CD4-positive, alpha-beta T cell (primary cell): ENCODE data around the gene INPPL1. TPM values are rescaled to one million over a fixed set of nuclear protein-coding genes. Genes with fewer than 3 reads are reported as not detected.

Experiments used
- ATAC-seq: fragments of 200-7000 bp; cut with Tn5 transposase; one replicate; pipeline ENCODE4 v1.10.0; 2022; ENCODE audit warnings: mild to moderate bottlenecking; ENCODE audit not compliant: poor library complexity
- CTCF ChIA-PET: fragments of 350-600 bp; sonication (Branson Sonifier 250); formaldehyde crosslinking; loops from one replicate; lab custom pipeline; 2021; ENCODE audit warnings: antibody characterized with exemption, inconsistent platforms; lab: Charles Lee
- POLR2A ChIA-PET: fragments of 350-600 bp; sonication (Branson Sonifier 250); formaldehyde crosslinking; loops from one replicate; lab custom pipeline; 2021; ENCODE audit warnings: antibody characterized with exemption, inconsistent platforms; lab: Charles Lee
- DNase-seq, 14 experiments: peaks; one replicate each; pipeline ENCODE4 v3.0.0-alpha.2; 2013 to 2020; ENCODE audit warnings: mixed read lengths in 2 of 14
- H3K27ac ChIP-seq, 2 donors: one replicate each; pipeline versions ENCODE4 v1.5.1 to v1.7.0; 2013; ENCODE audit warnings: low read length in 2 of 2, low read depth in 1 of 2, mild to moderate bottlenecking in 1 of 2
- H3K27me3 ChIP-seq, 2 experiments: 1 replicate in 1 of 2; 2 replicates in 1 of 2; pipeline versions ENCODE4 v1.6.1 to v1.7.0; 2013; ENCODE audit warnings: low read length in 2 of 2, control low read depth in 1 of 2, mild to moderate bottlenecking in 1 of 2, moderate library complexity in 1 of 2; ENCODE audit not compliant: insufficient read depth in 2 of 2, control insufficient read depth in 1 of 2
- H3K36me3 ChIP-seq: one replicate; pipeline ENCODE4 v1.6.1; 2013; ENCODE audit warnings: low read length, control low read depth; ENCODE audit not compliant: insufficient read depth
- H3K4me1 ChIP-seq: one replicate; pipeline ENCODE4 v1.6.1; 2013; ENCODE audit warnings: low read length, control low read depth; ENCODE audit not compliant: insufficient read depth
- H3K4me3 ChIP-seq: one replicate; pipeline ENCODE4 v1.5.1; 2013; ENCODE audit warnings: mild to moderate bottlenecking, low read length, moderate library complexity
- H3K9me3 ChIP-seq, 2 experiments: 1 replicate in 1 of 2; 2 replicates in 1 of 2; pipeline versions ENCODE4 v1.6.1 to v1.7.0; 2013; ENCODE audit warnings: low read length in 2 of 2, mild to moderate bottlenecking in 2 of 2, control low read depth in 1 of 2, moderate library complexity in 1 of 2; ENCODE audit not compliant: control insufficient read depth in 1 of 2, insufficient read depth in 1 of 2
- H3K27ac Mint-ChIP-seq: one replicate; pipeline ENCODE4 v1.8.0; 2020; ENCODE audit warnings: mixed read lengths
- H3K27me3 Mint-ChIP-seq: one replicate; pipeline ENCODE4 v1.8.0; 2021; ENCODE audit warnings: mixed read lengths
- H3K36me3 Mint-ChIP-seq: one replicate; pipeline ENCODE4 v1.8.0; 2021; ENCODE audit warnings: low read depth, mixed read lengths
- H3K4me1 Mint-ChIP-seq: one replicate; pipeline ENCODE4 v1.8.0; 2021; ENCODE audit warnings: low read depth, mixed read lengths
- H3K4me3 Mint-ChIP-seq: one replicate; pipeline ENCODE4 v1.8.0; 2020; ENCODE audit warnings: mild to moderate bottlenecking, mixed read lengths
- H3K9me3 Mint-ChIP-seq: one replicate; pipeline ENCODE4 v1.8.0; 2020; ENCODE audit warnings: mixed read lengths
- intact Hi-C, 2 experiments: fragments of 100-400 bp; cut with DNase I in 1 of 2; cut with micrococcal nuclease in 1 of 2; formaldehyde crosslinking; loops; one replicate each; pipeline versions ENCODE4 v1.15.1 to v1.9.0; 2023 to 2025; cut with DNase I, micrococcal nuclease
- total RNA-seq, 174 experiments: library from RNA in 2 of 174; stranded (reverse) in 2 of 174; gene quantifications; one replicate each; pipeline ENCODE4 v1.2.3 and lab custom pipeline; 2021 to 2026
- TF ChIP-seq, protein P1 (sequence below): fragments of 200-600 bp; IDR thresholded peaks from one replicate; pipeline ENCODE4 v1.8.0; 2022; ENCODE audit warnings: antibody characterized with exemption, mild to moderate bottlenecking

The INPPL1 gene
- total RNA-seq, 2 experiments from 2014 or later, result 124 to 128 TPM

DNA sequence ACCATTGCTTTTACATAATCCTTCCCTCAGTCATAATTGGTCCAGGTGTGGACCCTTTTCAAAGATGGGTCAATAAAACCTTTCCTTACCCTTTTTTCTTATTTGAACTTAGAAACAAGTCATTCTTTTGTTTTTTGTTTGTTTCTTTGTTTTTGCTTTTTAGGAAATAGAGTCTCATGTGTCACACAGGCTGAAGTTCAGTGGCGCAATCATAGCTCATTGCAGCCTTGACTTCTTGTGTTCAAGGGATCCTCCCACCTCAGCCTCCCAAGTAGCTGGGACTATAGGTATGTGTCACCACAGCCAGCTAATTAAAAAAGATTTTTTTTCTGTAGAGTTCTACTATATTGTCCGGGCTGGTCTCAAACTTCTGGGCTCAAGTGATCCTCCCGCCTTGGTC lies 28.8 kb downstream of the INPPL1 start:
- H3K4me3 Mint-ChIP-seq, result no peak overlapping the region
- CTCF ChIA-PET, result no interaction called here
- H3K9me3 Mint-ChIP-seq, result no peaks in the 10 kb centered on the region
- peaks cover 5 to 10% of the 10 kb centered on the region in 2 experiments for H3K27me3 ChIP-seq
- H3K4me1 ChIP-seq, result no peaks in the 10 kb centered on the region
- DNase-seq (no peak), ATAC-seq (no peak)
- no peak overlapping the region for H3K27ac Mint-ChIP-seq
- peaks cover 0 to 3% of the 10 kb centered on the region in 2 experiments for H3K9me3 ChIP-seq
- intact Hi-C loops, result no loop called here
- no peak overlapping the region for H3K27ac ChIP-seq
- no peaks in the 10 kb centered on the region for H3K4me1 Mint-ChIP-seq
- peaks cover 36% of the 10 kb centered on the region for H3K27me3 Mint-ChIP-seq
- no peak overlapping the region for H3K4me3 ChIP-seq
- TF ChIP-seq, protein P1, sequence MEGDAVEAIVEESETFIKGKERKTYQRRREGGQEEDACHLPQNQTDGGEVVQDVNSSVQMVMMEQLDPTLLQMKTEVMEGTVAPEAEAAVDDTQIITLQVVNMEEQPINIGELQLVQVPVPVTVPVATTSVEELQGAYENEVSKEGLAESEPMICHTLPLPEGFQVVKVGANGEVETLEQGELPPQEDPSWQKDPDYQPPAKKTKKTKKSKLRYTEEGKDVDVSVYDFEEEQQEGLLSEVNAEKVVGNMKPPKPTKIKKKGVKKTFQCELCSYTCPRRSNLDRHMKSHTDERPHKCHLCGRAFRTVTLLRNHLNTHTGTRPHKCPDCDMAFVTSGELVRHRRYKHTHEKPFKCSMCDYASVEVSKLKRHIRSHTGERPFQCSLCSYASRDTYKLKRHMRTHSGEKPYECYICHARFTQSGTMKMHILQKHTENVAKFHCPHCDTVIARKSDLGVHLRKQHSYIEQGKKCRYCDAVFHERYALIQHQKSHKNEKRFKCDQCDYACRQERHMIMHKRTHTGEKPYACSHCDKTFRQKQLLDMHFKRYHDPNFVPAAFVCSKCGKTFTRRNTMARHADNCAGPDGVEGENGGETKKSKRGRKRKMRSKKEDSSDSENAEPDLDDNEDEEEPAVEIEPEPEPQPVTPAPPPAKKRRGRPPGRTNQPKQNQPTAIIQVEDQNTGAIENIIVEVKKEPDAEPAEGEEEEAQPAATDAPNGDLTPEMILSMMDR, result no peak
- POLR2A ChIA-PET, result interaction anchor here (0.7 kb wide), 1 partner anchor 13 kb away, joined by 3 read pairs; no protein-coding TSS in a partner anchor
- no peaks in the 10 kb centered on the region for H3K36me3 ChIP-seq
- no peaks in the 10 kb centered on the region for H3K36me3 Mint-ChIP-seq

- Histone ChIP-seq H3K36me3 (no peaks in the 10 kb centered on the region), H3K27me3 (peaks cover 4 to 5% of the 10 kb centered on the region in 2 experiments), H3K4me3 (no peak overlapping the region), H3K27ac (no peak overlapping the region), H3K9me3 (peaks cover 0 to 3% of the 10 kb centered on the region in 2 experiments), H3K4me1 (no peaks in the 10 kb centered on the region)
- Mint-ChIP-seq H3K4me3 (no peak overlapping the region), H3K27me3 (peaks cover 33% of the 10 kb centered on the region), H3K9me3 (no peaks in the 10 kb centered on the region), H3K27ac (no peak overlapping the region), H3K4me1 (no peaks in the 10 kb centered on the region), H3K36me3 (no peaks in the 10 kb centered on the region)
- TF ChIP-seq, protein P1, result no peak
- DNase-seq (no peak), ATAC-seq (no peak)
- ChIA-PET CTCF (no interaction called here), POLR2A (no interaction called here)
- intact Hi-C loops, result no loop called here
Observed at GRCh38 chr11:72254299-72254993, 29.9 kb downstream of the INPPL1 start.

DNA sequence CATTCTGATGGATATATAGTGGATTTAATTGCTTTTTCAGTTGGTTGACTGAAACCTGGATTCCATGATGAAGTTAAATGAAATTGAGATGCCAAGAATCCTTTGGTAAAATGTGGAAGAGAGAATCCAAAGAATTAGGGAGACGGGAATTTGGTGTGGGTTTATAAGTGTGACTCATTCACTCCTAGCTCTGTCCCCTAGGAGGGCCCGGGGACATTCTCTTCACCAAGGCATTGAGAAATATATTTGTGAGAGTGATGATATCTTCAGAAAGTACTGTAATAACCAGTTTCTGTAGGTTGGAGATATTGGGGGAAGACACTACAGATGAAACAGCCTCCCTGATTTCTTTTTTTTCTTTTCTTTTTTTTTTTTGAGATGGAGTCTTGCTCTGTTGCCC lies 33.0 kb downstream of the INPPL1 start:
- intact Hi-C loops, result no loop called here
- H3K9me3 ChIP-seq, result no peaks in the 10 kb centered on the region
- DNase-seq, result no peak
- no peak overlapping the region for H3K4me3 Mint-ChIP-seq
- ATAC-seq, result no peak
- H3K27me3 Mint-ChIP-seq, result peaks cover 18% of the 10 kb centered on the region
- no peaks in the 10 kb centered on the region for H3K36me3 Mint-ChIP-seq
- no peaks in the 10 kb centered on the region for H3K4me1 ChIP-seq
- H3K27ac Mint-ChIP-seq, result no peak overlapping the region
- ChIA-PET POLR2A (no interaction called here), CTCF (no interaction called here)
- H3K27ac ChIP-seq, result no peak overlapping the region
- TF ChIP-seq, protein P1, result no peak
- no peak overlapping the region for H3K4me3 ChIP-seq
- peaks cover 0 to 2% of the 10 kb centered on the region in 2 experiments for H3K27me3 ChIP-seq
- no peaks in the 10 kb centered on the region for H3K36me3 ChIP-seq
- no peaks in the 10 kb centered on the region for H3K4me1 Mint-ChIP-seq
- no peaks in the 10 kb centered on the region for H3K9me3 Mint-ChIP-seq
